ENCODE data around the gene PLEKHA1.

Gene PLEKHA1

DNA sequence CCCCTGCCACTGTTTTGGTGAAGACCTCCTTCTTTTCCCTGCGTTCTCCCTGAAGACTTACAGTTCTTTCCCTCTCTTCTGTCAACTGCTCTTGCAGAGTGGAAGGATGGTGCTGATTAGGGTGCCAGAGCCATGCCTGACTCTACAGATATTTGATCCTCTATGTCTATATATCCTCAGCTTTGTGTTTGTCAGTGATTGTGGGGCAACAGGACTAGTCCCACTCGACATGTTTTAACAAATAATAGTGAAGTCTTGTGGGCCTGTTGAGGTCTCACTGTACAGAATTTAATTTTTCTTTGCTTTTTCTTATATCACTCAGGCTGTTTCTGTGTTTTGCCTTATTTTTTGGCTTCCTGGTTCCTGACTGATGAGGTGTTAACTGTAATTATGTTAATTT, 5.0 kb downstream of the PLEKHA1 start:
- no peak for DNase-seq

DNA sequence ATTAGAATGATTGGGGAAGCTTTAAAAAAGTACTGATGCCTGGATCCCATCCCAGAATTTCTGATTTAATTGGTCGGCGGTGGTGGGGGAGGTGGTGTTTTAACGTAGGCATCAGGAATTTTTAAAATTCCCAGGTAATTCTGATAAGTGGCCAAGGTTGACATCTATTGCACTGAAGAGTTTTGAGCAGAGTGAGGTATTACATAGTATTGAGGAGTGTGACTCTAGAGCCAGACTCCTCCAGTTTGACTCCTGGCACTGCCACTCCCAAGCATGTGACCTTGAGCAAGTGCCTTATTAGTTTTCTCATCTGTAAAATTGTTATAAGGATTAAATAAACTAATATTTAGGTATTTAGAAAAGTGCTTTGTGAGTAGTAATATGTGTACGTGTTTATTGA, 6.2 kb downstream of the PLEKHA1 start:
- no peak for DNase-seq

DNA sequence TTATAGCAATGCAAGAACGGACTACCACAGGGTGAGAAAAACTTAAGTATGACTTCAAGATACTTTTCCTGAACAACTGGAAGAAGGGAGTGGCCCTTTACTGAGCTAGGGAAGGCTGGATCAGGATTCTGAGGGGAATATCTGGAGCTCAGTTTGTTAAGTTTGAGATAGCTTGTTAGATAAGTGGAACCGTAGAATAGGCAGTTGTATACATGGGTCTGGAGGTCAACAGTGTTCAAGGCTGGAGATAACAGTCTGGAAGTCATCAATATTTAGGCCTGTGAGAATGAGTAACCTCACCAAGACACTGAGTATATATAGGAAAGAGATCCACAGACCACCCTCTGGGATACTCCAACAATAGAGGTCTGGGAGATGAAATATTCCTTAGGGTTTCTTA, 7.2 kb downstream of the PLEKHA1 start:
- no peak for DNase-seq

DNA sequence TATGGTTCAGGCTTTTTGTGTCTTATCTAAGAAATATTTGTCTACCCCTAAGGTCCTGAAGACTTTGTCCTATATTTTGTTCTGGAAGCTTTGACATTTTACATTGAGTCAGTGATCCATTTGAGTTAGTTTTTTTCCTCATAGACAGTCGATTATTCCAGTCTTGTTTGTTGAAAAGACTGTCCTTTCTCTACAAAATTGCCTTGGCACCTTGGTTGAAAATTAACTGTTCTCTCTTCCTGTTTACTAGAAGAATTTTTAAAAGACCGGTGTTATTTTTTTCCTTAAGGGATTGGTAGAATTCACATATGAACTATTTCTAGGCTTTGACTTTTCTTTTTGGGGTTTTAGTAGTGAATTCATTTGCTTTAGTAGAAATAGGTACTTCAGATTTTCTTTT, 12.0 kb downstream of the PLEKHA1 start:
- no peak for DNase-seq

DNA sequence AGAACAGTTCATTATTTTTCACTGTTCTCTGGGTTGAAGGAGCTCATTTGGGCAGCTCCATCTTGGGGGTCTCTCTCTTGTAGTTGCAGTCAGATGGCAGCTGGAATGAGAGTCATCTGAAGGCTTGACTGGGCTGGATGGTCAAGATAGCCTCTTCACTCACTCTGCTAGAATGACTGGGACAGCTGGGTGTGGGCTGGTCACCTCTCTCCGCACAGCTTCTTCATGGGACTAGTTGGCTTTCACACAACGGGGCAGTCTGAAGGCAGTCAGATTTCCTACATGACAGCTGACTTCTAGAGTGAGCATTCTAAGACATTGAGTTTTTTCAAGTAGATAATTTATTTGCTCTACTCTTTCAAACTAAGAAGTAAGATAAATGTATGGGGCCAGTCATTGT, 13.1 kb downstream of the PLEKHA1 start:
- DNase-seq, result no peak

DNA sequence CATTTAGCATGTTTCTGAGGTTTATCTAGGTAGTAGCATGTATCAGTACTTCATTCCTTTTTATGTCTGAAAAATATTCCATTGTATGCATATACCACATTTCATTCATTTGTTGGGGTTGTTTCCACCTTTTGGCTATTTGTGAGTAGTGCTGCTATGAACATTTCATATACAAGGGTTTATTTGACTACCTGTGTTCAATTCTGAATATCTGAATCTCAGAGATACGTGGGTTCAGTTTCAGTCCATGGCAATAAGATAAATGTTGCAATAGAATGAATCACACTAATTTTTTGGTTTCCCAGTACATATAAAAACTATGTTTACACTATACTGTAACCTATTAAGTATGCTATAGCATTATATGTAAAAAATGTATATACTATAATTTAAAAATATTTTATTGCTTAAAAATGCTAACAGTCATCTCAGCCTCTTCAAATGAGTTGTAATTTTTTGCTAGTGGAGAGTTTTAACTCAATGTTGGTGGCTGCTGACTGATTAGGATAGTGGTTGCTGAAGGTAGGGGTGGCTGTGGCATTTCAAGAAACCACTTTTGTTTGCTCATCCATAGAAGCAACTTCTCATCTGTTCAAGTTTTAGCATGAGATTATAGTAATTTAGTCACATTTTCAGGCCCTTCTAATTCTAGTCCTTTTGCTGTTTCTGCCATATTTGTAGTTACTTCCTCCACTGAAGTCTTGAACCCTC, 13.9 kb downstream of the PLEKHA1 start:
- no peak for DNase-seq

DNA sequence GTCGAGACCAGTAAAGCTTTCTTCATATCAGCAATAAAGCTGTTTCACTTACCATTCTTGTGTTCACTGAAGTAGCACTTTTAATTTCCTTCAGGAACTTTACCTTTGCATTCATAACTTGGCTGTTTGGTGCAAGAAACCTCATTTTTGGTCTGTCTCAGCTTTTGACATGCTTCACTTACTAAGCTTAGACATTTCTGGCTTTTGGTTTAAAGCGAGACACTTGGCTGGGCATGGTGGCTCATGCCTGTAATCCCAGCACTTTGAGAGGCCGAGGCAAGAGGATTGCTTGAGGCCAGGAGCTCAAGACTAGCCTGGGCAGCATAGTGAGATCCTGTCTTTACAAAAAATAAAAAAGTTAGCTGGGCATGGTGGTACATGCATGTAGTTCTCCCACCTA, 15.8 kb downstream of the PLEKHA1 start:
- DNase-seq, result no peak

DNA sequence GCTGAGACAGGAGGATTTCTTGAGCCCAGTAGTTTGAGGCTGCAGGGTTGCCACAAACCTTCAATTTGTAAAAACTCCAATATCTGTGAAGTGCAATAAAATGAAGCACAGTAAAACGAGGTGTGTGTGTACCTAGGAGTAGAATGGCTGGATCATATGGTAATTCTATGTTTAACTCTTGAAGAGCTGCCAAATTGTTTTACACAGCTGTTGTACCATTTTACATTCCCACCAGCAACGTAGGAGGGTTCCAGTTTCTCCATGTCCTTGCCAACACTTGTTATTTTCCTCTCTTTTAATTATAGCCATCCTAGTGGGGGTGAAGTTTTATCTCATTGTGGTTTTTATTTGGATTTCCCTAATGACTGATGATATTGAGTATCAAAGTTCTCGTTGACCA, 16.2 kb downstream of the PLEKHA1 start:
- no peak for DNase-seq

DNA sequence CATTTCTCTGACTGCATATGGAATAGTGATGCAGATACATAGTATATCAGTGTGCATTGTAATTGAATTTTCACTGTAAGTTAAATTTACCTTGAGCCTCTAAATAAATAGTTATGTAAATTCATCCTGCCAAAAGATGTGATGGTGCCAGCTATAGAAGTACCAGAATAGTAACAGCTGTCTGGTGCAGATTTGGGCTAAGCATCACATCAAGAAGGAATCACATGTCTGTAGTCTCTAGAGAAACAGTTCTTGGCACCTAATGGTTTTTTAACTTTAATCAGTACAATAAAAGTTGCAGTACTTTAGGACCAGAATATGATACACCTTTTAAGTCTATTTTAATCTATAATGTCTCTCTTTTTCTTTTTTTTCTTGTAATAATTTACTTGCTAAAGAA, 17.4 kb downstream of the PLEKHA1 start:
- no peak for DNase-seq

DNA sequence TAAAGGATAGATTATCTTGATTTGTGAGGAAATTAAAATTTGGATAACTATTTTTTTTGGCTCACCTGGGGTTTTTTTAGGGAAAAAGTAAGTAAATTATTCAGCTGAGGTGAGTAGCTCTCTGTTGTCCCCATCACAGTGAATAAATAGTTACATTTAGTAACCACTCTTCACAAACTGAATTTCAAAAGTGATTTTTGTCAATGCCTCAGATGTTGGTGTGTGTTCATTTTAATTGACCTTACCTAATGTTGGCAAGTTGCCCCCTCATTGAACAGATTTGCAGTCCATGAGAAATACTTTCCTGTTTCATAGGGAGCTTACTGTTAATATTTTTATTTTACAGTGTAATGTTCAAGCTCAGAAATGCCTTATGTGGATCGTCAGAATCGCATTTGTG, 18.3 kb downstream of the PLEKHA1 start:
- no peak for DNase-seq

DNA sequence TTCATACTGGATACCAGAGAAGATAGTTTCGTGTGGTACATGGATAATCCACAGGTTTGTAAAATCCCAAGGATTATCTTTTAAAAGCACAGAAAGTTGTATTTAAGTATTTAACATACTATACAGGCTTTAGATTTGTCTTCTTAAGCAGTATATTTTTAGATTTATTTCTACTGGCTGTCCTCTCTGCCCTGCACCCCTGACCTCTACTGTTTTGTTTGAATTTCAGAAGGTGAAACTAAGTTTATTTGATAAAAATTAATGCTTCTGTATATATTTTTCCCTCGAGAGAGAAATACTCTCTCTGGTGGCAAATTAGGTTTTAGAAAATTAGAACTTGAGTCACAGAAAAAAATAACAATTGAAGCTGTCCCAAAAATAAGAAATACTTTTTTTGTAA, 18.8 kb downstream of the PLEKHA1 start:
- no peak for DNase-seq

DNA sequence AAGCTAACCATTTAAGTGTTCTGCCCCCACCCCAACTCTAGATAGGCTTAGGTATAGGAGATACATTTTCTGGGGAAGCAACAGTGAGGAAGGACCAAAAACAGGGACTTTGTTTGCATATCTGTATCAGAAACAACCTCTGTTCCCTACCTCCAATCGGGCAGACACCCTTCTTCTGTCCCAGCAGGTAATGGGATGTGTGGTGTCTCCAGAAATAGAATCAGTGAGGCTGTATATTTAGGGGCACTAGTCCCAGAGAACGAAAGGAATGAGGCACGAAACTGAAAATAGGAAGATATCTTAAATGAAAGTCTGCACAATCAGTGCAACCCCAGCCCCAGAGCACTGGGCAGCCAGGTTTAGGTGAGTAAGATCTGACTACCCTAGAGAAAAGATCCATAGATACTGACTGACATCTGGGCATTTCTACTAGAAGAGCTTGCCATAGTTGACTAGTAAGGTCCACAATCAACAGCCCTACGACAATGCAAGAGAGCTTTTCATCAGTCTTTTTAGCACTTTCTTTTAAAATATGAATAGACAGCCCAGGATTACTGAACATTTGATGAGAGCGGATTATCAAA, 28.1 kb downstream of the PLEKHA1 start:
- no peak for DNase-seq

DNA sequence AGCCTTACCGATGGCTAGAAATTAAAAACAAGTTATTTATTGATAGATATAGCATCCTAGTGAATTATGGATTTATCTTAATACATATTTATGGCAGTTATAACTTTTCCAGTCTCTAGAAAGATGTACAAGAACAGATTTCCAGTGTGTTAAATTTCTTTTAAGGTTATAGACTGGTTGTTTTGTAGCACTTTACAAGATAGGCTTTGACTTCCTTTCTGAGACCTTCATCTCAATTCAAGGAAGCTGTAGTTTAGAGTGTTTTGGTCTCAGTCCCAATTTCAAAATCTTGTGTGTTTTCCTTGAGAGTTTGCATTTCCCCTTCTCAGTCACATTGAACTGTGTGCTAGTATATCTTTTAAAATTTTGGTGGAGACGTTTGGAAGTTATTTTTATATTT, 30.1 kb downstream of the PLEKHA1 start:
- DNase-seq, result no peak

DNA sequence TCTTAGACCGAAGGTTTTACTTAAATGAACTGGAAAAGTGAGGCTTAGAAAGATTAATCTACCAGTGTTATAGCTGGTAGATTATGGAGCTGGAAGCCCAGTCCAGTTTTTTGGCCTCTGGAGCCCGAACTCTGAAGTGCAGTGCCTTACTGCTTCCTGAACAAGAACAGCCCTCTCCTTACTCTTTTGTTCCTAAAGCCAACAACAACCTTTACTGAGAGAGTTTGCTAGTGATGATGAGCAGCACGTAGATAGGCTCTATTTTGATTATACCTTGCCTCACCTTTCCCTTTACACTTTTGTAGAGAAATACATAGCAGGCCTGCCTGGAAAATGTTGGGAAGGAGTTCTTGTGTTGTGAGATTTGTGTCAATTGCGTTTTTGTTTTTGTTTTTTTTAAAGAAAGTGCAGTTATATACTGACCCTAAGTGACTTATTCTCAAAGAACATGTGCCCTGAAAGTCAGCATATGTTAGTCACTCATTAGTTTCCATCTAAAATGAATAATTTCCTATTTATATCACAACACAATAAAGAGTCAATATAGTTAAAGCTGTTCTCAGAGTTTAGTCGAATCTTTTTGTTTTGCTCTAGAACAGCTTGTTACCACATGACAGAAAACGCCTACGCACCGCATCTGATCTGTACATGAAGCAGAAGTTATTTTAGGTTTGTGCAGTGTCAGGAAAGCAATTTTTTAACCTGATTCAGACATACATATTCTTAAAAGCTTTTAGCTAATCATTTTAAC, 33.0 kb downstream of the PLEKHA1 start:
- no peak for DNase-seq

DNA sequence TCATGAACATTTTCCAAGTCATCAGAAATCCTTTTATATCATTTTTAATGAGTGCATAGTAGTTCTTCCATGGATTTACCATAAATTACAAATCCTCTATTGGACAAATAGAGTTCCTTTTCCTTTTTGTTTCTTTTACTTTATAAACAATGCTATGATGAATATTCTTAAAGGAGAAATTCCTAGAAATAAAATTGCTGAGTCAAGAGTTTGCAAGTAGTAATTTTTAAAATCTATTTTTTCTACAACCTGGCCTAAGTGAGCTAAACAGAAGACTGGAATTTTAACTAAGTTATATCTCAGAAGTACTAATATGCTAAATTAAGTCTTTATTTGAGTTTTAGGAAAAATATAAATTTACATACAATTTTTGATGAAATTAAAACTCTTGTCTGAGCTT, 38.8 kb downstream of the PLEKHA1 start:
- DNase-seq, result no peak

DNA sequence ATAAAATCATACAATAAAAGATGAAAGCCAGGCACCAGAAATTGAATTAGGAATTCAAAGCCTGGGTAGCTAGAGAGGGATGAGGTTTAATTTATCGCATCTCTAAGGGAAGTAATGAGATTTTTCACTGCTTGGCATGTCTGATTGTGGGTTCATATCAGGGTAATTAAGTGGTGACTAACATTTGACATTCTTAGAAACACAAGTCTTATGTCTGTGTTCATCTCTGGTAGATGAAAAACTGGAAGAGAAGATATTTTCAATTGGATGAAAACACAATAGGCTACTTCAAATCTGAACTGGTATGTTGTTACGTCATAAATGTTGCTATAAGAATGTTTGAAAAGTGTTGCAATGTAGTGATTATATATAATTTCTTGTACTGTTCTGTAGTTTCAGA, 43.2 kb downstream of the PLEKHA1 start:
- DNase-seq, result no peak

DNA sequence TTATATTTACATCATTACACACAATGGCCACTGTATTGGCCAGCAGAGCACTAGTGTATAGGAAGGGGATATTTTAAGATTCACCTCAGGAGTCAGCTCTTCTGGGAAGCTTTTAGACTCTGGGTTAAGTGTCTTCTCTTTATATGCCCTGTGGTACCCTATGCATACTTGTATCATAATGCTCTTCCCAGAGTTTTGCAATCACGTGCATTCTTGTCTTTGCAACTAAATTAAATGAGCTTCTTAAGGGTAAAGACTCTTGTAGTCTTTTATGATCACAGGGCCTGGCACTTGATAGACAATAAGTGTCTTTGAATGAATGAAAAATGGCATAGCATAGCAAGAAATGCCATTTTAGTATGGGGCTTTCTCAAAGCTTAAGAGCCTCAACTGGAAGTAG, 44.5 kb downstream of the PLEKHA1 start:
- DNase-seq, result no peak

DNA sequence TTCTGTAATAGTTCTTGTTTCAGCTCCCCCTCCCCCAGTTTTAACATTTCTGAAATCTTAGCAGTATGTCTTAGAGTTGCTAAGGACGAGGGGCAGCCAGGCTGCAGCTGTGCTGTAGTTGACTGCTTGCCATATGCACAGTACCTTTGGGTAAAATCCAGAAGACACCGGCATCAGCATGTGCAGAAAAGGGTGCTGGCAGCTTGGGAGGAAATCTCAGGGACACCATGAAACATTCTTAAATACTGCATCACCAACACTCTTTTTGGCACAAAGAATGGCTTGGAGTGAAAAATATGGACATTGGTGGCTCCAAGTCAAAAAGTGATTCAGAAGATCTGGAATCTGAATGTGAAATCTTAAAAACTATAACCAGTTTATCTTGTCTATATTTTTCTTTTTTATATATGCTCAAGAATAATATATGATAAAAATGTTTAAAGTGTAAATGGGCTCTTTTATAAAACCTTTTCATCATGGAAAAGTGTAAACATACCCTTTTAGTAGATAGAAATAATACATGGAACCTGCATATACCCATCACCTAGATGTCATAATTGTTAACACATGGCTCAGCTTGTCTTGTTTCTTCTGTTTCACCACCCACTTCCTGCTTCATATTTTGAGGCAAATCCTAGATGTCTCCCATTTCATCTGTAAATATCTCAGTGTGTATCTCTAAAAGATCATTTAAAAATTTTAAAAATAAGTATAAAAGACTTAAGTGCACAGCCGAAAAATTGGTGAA, 45.5 kb downstream of the PLEKHA1 start:
- DNase-seq, result no peak

DNA sequence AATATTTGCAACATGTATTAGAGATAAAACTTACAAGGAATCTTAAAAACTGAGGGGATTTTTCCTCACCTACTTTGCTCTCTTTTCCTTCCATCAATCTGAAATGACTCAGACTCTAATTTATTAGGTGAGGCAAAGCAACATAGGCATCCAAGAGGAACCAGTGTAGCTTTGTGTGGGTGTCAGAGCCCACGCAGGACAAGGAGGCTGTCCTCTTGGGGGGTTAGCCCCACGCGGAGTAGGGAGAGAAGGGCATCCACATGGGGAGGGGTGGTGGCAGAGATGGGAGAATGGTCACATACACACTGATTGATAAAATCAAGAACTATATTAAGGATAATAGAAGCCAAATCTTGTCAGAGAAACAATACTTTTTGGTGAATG, 46.1 kb downstream of the PLEKHA1 start:
- DNase-seq, result no peak

DNA sequence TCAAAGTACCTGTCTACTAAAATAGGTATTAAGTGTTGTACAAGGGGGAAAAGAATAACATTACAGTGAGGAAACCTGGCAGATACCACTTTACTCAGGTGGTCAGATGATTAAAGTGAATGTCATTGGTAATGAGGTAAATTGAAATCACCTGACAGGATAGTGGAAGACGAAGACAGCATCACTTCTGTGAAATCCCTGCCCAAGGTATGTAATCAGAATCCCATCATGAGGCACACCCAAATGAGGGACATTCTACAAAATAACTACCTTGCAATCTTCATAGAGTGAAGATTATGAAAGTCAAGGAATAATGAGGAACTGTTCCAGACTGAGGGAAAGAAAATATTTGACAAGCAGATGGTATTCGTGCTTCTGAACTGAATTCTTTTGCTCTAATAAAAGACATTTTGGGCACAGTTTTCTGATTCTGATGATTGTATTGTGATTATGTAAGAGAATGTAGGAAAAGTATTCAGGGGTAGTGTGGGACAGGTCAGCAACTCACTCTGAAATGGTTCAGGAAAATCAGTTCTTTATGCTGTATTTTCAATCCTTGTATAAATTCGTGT, 46.6 kb downstream of the PLEKHA1 start:
- no peak for DNase-seq

DNA sequence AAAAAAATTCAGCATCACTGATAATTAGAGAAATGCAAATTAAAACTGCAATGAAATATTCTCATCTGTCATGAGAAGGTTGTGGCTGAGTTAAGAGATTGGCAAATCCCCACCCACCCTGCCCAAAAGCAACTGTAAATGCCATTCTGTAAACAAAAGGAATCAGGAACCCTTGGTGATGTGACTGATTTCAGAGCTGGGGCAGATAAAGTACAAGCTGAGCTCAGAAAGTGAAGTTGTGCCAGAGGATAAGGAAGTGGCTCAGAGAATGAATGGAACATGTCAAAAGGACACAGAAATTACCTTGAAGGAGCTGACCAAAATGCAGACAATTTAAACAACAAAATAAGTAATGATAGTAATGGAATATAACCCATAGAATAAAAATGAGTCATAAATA, 47.2 kb downstream of the PLEKHA1 start:
- no peak for DNase-seq

DNA sequence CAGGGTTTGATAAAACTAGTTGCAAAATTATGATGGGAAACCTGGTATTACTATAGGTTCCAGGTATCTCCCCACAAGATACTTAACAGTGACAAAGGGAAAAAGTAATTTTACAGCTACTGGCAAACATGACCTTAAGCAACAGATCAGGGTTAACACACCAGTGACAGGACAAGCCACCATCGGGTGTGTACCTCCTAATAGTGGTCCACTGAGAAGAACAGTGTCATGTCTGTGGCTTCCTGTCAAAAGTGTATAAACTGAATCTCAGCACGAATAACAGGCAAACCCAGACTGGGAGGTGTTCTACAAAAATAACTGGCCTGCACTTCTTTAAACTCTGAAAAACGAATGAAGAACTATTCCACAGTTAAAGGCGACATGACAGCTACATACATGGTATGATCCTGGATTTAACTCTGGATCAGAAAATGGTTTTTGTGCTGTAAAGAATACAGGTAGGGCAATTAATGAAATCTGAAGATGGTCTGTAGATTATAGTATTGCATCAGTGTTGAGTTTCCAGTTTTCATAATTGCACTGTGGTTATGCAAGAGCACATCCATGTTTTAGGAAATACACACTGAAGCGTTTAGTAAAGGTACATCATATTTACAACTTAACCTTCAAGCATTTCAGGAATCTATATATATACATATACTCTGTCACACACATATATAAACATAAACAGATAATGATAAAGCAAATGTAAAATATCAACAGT, 47.9 kb downstream of the PLEKHA1 start:
- DNase-seq, result no peak

DNA sequence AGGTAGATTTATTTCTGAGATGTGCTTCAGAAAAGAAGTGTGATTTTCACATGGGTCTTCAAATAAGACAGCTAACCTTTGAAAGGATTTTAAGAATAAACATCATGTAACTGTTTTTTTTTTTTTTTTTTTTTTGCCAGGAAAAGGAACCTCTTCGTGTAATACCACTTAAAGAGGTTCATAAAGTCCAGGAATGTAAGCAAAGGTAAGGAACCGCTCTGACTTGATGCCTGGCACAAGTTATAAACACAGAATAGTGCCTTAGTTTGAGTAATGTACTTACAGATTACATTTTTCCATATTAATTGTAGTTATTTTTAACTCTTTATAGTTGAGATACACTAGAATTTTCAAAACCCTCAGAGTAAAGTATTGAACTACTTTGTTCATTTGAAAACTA, 49.6 kb downstream of the PLEKHA1 start:
- no peak for DNase-seq

All from NCI-H1694 (cell line).